Measurements from ENCODE around the gene RFPL2.
"Not testable (repeated sequence)": the region's sequence is repeated elsewhere in the genome, so short reads cannot be mapped to it uniquely, and the experiment has no call there.

The RFPL2 gene

GRCh38 chr22:32197553-32198226, 7.2 kb downstream of the RFPL2 start:
- H3K4me3 Mint-ChIP-seq, H3K36me3 Mint-ChIP-seq, H3K9me3 Mint-ChIP-seq, ATAC-seq, H3K27ac Mint-ChIP-seq: not testable (repeated sequence)
- peaks cover 18% of the 10 kb centered on the region for H3K4me1 Mint-ChIP-seq
- peak in 1 of 2 donors; percentile 30 for DNase-seq (ENCODE audit: low spot score in 2 of 2)

DNA sequence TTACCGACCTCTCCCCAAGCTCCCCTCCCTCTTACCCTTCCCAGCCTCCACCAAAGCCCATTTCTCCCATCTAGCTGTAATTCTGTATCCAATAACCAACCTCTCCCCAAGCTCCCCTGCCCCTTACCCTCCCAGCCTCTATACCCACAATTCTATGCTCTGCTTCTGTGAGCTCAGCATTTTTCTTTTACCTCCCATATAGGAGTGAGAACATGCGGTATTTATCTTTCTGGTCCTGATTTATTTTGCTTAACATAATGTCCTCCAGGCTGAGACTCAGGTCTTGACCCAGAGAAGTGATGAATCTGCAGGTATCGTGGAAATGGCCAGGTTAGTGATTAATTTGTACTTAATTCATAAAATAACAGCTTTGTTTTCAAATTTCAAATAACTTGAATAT, 9.0 kb downstream of the RFPL2 start:
- not testable (repeated sequence) for H3K4me1 Mint-ChIP-seq; DNase-seq (ENCODE audit: low spot score in 2 of 2); H3K27ac Mint-ChIP-seq; H3K4me3 Mint-ChIP-seq; ATAC-seq; H3K9me3 Mint-ChIP-seq; H3K36me3 Mint-ChIP-seq

GRCh38 chr22:32193346-32193745, 11.5 kb downstream of the RFPL2 start:
- ATAC-seq; H3K9me3 Mint-ChIP-seq; DNase-seq (ENCODE audit: low spot score in 2 of 2): not testable (repeated sequence)

GRCh38 chr22:32191021-32191420, 13.9 kb downstream of the RFPL2 start:
- H3K4me1 Mint-ChIP-seq; H3K4me3 Mint-ChIP-seq; H3K27ac Mint-ChIP-seq; H3K9me3 Mint-ChIP-seq; H3K36me3 Mint-ChIP-seq; ATAC-seq; DNase-seq (ENCODE audit: low spot score in 2 of 2): not testable (repeated sequence)

More at GRCh38 chr22:32193346-32193745, 11.5 kb downstream of the RFPL2 start:
- not testable (repeated sequence) for H3K27ac Mint-ChIP-seq, H3K4me1 Mint-ChIP-seq, H3K36me3 Mint-ChIP-seq, H3K4me3 Mint-ChIP-seq

- no peaks in the 10 kb centered on the region for H3K4me1 Mint-ChIP-seq
- H3K4me3 Mint-ChIP-seq: no peak overlapping the region
- no peaks in the 10 kb centered on the region for H3K36me3 Mint-ChIP-seq
- H3K27ac Mint-ChIP-seq: no peak overlapping the region
- DNase-seq (ENCODE audit: low spot score in 2 of 2) (no peak), ATAC-seq (no peak)
- H3K9me3 Mint-ChIP-seq: no peaks in the 10 kb centered on the region
Observed at GRCh38 chr22:32185821-32186220, 19.1 kb downstream of the RFPL2 start.

DNA sequence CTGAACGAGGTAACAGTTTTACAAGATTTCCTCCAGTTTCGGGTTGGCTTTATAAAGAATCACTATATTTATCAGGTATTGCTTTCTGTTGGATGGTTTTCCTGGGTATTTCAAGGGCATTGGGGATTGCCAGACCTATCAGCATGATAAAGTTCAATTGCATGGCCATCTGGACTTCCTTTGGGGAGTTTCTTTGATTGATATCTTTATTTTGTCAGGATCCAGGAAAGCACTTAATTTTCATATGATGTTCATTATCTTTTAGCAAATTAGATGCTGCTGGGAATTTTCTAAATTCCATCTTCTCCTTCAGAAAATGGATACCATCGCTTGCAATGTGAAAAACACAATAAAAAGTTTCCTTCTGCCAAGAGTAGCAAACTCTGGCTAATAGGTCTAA, 21.2 kb downstream of the RFPL2 start:
- ATAC-seq: no peak
- Mint-ChIP-seq H3K36me3 (no peaks in the 10 kb centered on the region), H3K4me1 (no peaks in the 10 kb centered on the region), H3K27ac (no peak overlapping the region), H3K4me3 (no peak overlapping the region), H3K9me3 (no peaks in the 10 kb centered on the region)
- no peak for DNase-seq (ENCODE audit: low spot score in 2 of 2)

- no peak for DNase-seq (ENCODE audit: low spot score in 2 of 2)
- no peak overlapping the region for H3K4me3 Mint-ChIP-seq
- no peaks in the 10 kb centered on the region for H3K4me1 Mint-ChIP-seq
- no peaks in the 10 kb centered on the region for H3K9me3 Mint-ChIP-seq
- ATAC-seq: no peak
- H3K27ac Mint-ChIP-seq: no peak overlapping the region
- no peaks in the 10 kb centered on the region for H3K36me3 Mint-ChIP-seq
Observed at GRCh38 chr22:32181043-32181442, 23.8 kb downstream of the RFPL2 start.

GRCh38 chr22:32177221-32177765, 27.6 kb downstream of the RFPL2 start:
- no peaks in the 10 kb centered on the region for H3K36me3 Mint-ChIP-seq
- no peaks in the 10 kb centered on the region for H3K4me1 Mint-ChIP-seq
- H3K27ac Mint-ChIP-seq: no peak overlapping the region
- H3K4me3 Mint-ChIP-seq: no peak overlapping the region
- ATAC-seq (no peak), DNase-seq (ENCODE audit: low spot score in 2 of 2) (no peak)
- no peaks in the 10 kb centered on the region for H3K9me3 Mint-ChIP-seq

DNA sequence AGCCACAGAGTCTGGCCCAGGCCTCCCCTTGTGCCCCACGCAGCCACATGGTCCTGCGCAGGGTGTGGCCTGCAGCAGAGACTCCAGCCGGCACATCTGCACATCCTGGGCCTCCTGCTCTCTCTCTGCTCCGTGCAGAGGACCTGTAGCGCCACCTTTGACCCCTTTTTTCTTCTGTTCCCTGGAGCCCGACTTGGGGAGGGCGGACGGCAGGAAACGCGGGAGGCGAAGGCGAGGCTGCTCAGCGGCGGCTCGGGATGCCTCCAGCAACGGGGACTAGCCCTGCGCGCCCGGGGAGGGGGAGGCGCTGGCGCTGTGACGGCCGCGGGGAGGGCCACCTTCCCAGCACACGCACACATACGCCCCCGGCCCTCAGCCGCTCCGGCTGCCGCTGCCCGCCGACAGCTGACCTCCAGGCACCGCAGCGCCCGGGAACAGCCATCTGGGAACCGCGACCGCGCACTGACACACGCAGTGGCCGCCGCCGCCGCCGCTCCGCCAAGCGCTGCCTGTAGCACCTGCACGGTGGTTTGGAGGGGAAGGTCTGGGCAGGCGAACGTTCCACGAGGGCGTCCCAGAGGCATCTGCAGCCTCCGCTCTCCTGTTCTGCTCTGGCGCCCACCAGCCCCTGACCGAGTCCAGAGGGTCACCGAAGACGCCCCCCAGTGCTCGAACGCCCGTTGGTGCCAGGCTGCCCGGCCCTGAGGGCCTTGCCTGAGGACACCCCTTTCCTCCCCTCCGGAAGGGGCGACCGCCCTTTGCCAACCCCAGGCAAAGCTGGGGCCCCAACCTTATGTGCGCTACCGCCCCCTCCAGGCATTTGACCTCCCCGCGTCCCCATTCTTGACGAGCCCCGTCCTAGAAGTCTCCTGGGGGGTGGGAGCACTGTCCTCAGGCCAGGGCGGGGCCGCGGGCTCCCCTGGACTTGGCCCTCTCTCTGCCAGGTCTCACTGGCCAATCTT, 28.9 kb downstream of the RFPL2 start:
- no peaks in the 10 kb centered on the region for H3K9me3 Mint-ChIP-seq
- no peaks in the 10 kb centered on the region for H3K36me3 Mint-ChIP-seq
- H3K4me3 Mint-ChIP-seq: peak overlapping the region; percentile 36
- no peaks in the 10 kb centered on the region for H3K4me1 Mint-ChIP-seq
- H3K27ac Mint-ChIP-seq: no peak overlapping the region
- DNase-seq (ENCODE audit: low spot score in 2 of 2): no peak
- peak; percentile 31 for ATAC-seq

GRCh38 chr22:32175115-32175514, 29.8 kb downstream of the RFPL2 start:
- ATAC-seq: no peak
- H3K9me3 Mint-ChIP-seq: no peaks in the 10 kb centered on the region
- no peaks in the 10 kb centered on the region for H3K36me3 Mint-ChIP-seq
- H3K4me1 Mint-ChIP-seq: no peaks in the 10 kb centered on the region
- DNase-seq (ENCODE audit: low spot score in 2 of 2): no peak
- H3K4me3 Mint-ChIP-seq: no peak overlapping the region
- no peak overlapping the region for H3K27ac Mint-ChIP-seq

- no peaks in the 10 kb centered on the region for H3K4me1 Mint-ChIP-seq
- no peak overlapping the region for H3K4me3 Mint-ChIP-seq
- H3K9me3 Mint-ChIP-seq: no peaks in the 10 kb centered on the region
- H3K36me3 Mint-ChIP-seq: no peaks in the 10 kb centered on the region
- ATAC-seq: no peak
- H3K27ac Mint-ChIP-seq: no peak overlapping the region
- DNase-seq (ENCODE audit: low spot score in 2 of 2): no peak
Observed at GRCh38 chr22:32165681-32166080, 39.2 kb downstream of the RFPL2 start.

DNA sequence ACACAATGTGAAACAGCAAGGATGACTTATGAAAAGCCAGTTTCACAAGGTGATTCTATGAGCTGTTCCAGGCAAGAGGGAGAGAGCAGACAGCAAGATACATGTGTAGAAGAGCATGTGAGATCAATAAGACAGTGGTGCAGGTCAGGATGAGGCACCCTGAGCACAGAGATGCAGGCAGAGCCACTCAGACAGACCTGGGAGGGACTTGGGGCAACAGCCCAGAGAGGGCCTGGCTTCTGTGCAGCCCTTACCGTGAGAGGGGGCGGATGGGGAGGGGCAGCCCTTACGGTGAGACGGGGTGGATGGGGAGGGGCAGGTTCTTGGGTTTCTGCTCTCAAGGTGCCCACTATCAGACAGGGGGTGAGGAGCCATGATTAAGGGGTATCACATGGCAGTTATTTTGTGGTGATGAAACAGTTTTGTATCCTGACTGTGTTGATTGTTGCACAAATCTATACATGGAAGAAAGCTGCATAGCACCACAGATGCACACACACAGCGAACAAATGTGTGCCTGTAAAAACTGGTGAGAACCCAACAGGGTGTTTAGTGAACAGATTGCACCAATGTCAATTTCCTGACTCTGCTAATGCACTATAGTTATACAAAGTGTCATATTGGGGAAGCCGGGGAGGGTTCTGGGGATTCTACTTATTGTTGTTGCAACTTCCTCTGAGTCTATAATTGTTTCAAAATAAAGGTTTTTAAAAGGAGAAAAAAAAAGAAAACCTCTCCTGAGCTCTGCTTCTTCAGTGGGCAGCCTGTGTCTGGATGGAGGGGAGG, 40.6 kb downstream of the RFPL2 start:
- Mint-ChIP-seq H3K9me3 (no peaks in the 10 kb centered on the region), H3K36me3 (no peaks in the 10 kb centered on the region), H3K4me3 (no peak overlapping the region), H3K27ac (no peak overlapping the region), H3K4me1 (no peaks in the 10 kb centered on the region)
- no peak for DNase-seq (ENCODE audit: low spot score in 2 of 2)
- ATAC-seq: no peak

DNA sequence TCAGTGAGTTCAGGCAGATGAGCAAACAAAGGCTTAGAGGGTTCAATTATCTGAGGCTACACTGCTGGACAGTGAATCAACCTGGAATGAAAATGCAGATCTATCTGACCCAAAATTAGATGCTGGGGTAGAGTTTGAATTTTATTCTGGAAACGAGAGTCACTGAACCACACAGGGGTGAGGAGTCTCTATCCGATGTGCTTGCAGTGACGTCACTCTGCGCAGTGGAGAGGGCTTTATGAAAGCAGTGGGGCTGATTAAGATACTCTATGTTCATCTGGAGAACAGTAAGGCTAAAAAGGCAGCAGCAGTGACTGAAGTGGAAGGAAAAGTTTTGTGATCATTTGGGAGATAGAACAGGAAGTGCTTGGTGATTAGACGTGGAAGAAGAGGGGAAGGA, 44.5 kb downstream of the RFPL2 start:
- H3K4me1 Mint-ChIP-seq; ATAC-seq; H3K36me3 Mint-ChIP-seq; H3K9me3 Mint-ChIP-seq; H3K4me3 Mint-ChIP-seq; DNase-seq (ENCODE audit: low spot score in 2 of 2); H3K27ac Mint-ChIP-seq: not testable (repeated sequence)

DNA sequence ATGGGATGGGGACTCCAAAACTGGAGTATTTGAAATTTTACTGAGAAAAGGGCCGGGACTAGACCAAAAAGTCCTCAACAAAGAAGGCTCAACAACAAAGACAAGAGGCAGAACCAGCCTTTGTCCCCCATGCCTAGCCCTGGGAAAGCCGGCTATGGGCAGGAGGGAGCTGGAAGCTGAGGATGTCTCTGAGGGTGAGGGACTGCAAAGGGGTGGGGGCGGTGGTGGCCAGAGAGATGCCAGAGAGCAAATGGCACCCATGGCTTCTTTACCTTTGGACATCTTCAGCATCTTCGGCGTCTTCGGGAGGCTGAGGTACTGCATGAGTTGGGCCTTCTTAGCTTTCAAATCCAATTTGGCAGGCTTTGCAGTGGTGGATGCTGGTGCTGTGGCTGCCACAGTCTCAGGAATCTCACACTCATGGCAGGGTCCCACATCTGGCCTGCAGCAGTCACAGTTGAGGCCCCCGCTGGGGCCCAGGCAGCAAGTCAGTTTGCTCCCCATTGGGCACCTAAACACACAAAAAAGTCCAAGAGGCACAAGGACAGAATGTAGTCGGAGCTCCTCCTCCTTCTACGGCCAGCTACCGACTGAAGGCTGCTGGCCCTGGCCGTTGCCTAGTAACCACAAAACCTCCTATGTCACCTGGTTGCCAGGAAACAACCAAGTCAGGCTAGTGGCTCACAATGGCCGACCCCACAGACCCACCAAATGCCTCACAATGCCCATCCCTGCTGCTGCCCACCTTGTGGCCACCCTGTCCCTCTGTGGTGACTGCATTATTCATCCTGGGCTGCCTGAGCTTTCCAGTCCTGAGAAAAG, 46.0 kb downstream of the RFPL2 start, which contains the start of gene C22orf42:
Gene C22orf42, minus strand, starts transcription at position 592 of the 822 bp plus-strand sequence. Its CDS starts 88 bp downstream, at position 504.
- DNase-seq (ENCODE audit: low spot score in 2 of 2) (no peak), ATAC-seq (no peak)
- H3K36me3 Mint-ChIP-seq: no peaks in the 10 kb centered on the region
- H3K4me1 Mint-ChIP-seq: no peaks in the 10 kb centered on the region
- H3K9me3 Mint-ChIP-seq: no peaks in the 10 kb centered on the region
- no peak within 1 kb of the TSS for H3K4me3 Mint-ChIP-seq
- H3K27ac Mint-ChIP-seq: no peak within 1 kb of the TSS
